ENCODE data around the gene SAPCD2.

Gene SAPCD2

GRCh38 chr9:137019891-137020683 is 50.3 kb downstream of the SAPCD2 start:
- in situ Hi-C loops (cut with HindIII; ENCODE audit: low sequenced_read_pairs) = no loop called here

DNA sequence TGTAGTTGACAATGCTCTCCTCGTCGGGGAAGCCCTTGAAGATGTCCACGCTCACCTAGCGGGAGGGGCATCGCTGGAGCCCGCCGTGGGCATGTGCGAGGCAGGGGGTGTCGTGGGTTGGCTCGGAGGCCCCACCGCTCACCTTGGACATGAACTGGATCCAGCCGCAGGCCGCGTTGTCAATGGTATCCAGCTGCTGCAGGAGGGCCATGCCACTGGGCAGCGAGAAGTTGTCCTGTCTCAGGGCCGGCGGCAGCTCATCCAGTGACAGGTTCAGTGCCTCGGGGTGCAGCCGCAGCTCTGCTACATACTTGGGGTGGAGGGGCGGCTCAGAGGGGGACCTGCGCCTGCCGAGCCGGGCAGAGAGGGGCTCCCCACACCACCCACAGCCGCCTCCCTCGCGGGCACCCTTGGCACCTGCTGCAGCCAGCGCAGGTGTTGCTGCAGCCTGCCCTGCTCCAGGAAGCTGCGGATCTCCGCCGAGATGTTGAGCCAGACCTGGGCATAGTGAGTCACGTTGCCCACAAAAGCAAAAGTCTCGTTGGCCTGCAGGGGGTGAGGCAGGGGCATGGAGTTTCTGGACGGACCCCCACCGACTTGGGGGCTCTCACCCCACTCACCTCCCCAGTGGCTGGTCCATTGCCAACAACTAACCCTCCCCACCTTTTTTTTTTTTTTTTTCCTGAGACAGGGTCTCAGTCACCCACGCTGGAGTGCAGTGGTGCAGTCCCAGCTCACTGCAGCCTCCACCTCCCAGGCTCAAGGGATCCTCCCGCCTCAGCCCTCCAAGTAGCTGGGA is 51.4 kb downstream of the SAPCD2 start:
- in situ Hi-C loops (cut with HindIII; ENCODE audit: low sequenced_read_pairs) = no loop called here

GRCh38 chr9:137017791-137018497 is 52.4 kb downstream of the SAPCD2 start:
- in situ Hi-C loops (cut with HindIII; ENCODE audit: low sequenced_read_pairs) = no loop called here

GRCh38 chr9:137017071-137017470 is 53.3 kb downstream of the SAPCD2 start:
- in situ Hi-C loops (cut with HindIII; ENCODE audit: low sequenced_read_pairs) = no loop called here

DNA sequence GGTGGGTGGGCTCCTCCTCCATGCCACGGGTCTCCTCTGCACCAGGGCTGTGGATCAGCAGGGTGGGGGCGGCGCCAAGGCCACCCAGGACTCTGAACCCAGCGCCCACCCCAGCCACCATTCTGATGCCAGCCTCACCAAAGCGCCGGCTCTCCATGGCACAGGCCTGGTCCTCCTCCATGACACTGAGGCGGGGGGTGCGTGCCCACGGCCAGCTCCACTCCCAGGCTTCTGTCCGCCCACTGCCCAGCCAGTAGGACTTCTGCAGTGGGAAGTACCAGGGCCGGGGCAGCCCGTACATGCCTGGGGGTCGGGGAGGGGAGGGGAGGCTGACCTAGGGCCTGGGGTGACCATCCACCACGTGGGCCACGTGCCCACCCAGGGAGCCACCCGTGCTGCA is 53.9 kb downstream of the SAPCD2 start:
- in situ Hi-C loops (cut with HindIII; ENCODE audit: low sequenced_read_pairs) = no loop called here

DNA sequence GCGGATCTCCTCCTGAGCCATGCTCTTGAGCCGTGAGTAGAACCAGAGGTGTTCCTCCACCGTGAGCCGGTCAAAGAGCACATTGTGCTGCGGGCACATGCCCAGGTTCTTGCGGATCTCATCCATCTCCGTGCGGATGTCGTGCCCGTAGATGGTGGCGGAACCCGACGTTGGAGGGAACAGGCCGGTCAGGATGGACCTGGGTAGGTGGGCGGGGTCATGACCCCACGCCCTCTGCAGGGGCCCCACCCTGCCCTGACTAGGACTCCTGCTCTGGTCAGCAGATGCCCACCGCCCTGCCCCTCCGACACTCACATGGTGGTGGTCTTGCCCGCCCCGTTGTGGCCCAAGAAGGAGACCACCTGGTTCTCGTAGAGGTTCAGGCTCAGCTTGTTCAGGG is 54.4 kb downstream of the SAPCD2 start:
- in situ Hi-C loops (cut with HindIII; ENCODE audit: low sequenced_read_pairs) = no loop called here

DNA sequence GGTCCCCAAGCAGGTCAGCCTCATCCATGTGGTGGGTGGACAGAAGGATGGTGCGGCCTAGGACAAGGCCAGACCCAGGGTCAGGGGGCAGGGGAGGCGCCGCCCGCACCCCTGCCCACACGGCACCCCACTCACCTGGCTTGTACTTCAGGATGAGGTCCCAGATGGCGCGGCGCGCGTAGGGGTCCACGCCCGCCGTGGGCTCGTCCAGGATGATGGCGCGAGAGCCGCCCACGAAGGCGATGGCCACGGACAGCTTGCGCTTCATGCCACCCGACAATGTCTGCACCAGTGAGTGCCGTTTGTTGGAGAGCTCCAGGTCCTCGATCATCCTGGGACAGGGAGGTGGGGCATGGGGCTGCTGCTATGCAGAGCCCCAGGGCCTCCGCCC is 54.8 kb downstream of the SAPCD2 start:
- in situ Hi-C loops (cut with HindIII; ENCODE audit: low sequenced_read_pairs) = no loop called here

- in situ Hi-C loops (cut with HindIII; ENCODE audit: low sequenced_read_pairs) = no loop called here
Measured at GRCh38 chr9:137014776-137015539, 55.4 kb downstream of the SAPCD2 start.

DNA sequence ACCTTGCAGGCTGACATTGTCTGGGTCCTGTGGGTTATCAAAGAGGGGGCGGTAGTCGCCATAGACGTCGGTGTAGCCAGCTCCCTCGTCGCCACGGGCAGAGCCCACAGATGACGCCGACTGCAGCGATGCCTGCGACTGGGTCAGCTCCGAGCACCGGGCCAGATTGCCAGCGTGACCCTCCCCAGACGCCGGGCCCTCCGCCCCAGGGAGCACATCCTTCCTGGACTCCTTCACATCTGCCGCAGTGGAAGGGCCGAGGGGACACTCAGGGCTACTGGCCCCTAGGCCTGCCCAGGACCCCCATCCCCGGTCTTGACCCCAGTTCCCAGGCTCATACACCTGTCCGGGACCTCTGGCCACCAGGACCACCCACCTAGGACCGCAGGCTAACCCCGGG is 56.2 kb downstream of the SAPCD2 start:
- in situ Hi-C loops (cut with HindIII; ENCODE audit: low sequenced_read_pairs) = no loop called here

GRCh38 chr9:137013571-137013940 is 56.8 kb downstream of the SAPCD2 start:
- in situ Hi-C loops (cut with HindIII; ENCODE audit: low sequenced_read_pairs) = no loop called here

GRCh38 chr9:137012694-137013570 is 57.4 kb downstream of the SAPCD2 start:
- in situ Hi-C loops (cut with HindIII; ENCODE audit: low sequenced_read_pairs) = no loop called here
